ENCODE data around the gene FOXJ3.

Gene FOXJ3

DNA sequence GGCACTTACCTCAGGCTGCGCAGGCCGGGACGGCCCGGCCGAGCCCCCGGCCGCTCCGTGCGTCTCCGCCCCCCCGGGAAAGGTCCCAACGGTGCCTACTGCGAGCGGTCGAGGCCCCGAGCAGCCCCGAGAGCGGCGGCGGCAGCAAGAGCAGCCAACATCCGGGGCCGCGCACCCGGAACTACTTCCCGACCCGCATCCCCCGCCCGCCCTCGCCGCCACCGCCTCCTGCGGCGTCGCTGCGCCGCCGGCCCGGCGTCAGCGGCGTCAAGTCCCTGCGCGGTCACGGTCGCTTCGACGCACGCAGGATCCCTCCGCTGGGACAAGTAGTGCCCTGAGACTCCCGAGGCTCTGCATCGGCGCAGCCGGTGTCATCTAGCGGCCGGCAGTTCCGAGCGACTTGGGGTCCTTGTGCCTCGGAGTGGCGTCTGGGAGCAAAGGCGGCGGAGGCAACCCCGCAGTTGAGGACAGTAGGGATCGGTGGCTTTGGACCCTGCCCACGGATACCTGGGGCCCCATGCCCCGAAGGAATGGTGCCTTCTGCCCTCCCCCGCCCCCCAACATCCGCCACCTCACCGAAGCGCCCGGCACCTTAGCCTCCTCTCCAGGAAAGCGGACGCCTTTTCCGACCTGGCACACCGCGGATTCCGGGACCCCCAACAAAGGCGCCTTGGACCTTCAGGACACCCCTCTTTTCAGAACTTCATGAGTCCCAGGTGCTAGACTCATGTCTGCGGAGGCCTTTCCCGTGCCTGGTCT is at the start of gene FOXJ3:
FOXJ3 (minus strand) TSS at position 186 of the 759 bp plus-strand sequence. CDS start 24,142 bp downstream, outside the sequence.
- in situ Hi-C loops (cut with HindIII; ENCODE audit: low sequenced_read_pairs): no loop called here
- peak within 1 kb of the TSS; percentile 75 for H3K4me3 ChIP-seq (ENCODE audit: low read depth, low read length)
- peak; percentile 95 for DNase-seq (ENCODE audit: low read depth, low spot score)
- TF ChIP-seq, protein P1, sequence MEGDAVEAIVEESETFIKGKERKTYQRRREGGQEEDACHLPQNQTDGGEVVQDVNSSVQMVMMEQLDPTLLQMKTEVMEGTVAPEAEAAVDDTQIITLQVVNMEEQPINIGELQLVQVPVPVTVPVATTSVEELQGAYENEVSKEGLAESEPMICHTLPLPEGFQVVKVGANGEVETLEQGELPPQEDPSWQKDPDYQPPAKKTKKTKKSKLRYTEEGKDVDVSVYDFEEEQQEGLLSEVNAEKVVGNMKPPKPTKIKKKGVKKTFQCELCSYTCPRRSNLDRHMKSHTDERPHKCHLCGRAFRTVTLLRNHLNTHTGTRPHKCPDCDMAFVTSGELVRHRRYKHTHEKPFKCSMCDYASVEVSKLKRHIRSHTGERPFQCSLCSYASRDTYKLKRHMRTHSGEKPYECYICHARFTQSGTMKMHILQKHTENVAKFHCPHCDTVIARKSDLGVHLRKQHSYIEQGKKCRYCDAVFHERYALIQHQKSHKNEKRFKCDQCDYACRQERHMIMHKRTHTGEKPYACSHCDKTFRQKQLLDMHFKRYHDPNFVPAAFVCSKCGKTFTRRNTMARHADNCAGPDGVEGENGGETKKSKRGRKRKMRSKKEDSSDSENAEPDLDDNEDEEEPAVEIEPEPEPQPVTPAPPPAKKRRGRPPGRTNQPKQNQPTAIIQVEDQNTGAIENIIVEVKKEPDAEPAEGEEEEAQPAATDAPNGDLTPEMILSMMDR (IDR thresholded peaks at IDR 0.05; ENCODE audit: low read depth, low read length): no peak

DNA sequence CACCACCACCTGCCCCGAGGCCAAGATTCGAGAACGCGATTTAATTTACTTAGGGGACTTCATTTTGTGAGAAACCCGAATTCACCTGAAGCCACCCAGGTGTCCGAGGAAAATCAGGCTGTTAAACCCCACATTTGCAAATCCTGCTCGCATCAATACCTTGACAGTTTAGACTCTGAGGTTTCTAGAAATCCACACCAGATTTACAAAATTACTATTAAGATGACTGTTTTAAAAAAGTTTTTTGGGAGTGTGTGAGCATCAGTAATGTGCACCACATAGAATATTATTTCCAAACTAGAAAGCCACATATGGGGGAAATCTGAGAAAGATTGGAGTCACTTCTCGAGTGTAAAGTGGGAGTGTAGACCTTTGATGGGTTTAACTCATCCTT is 46.2 kb upstream of the FOXJ3 start:
- TF ChIP-seq, protein P1 (IDR thresholded peaks at IDR 0.05; ENCODE audit: low read depth, low read length): no peak
- DNase-seq (ENCODE audit: low read depth, low spot score): no peak
- no peak overlapping the region for H3K4me3 ChIP-seq (ENCODE audit: low read depth, low read length)
- in situ Hi-C loops (cut with HindIII; ENCODE audit: low sequenced_read_pairs): no loop called here

DNA sequence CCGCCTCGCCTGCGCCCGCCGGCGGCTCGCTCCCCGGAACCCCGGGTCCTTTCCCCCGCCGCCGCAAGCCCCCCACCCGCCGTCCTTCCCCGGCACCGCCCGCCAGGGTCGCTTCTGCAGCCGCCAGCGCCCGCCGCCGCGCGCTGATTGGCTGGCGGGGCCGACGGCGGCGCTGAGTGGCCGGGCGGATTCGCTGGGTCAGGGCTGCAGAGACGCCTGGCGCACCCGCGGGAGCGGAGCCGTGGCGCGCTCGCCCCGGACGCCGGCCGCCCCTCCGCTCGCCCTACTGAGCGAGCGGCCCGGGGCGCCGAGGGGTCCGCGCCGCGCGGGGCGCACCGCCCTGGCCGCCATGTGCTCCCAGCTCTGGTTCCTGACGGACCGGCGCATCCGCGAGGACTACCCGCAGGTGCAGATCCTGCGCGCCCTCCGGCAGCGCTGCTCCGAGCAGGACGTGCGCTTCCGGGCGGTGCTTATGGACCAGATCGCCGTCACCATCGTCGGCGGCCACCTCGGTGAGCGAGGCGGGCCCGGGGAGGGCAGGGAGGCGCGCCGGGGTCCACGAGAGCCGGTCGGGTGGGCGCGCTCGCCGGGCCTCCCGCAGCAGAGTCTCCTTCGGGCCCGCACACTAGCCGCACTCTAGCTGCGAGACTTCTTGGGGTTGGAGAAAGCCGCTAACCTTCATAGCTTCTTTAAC is 45.7 kb upstream of the FOXJ3 start, which contains the start of gene RIMKLA:
RIMKLA (plus strand) TSS at position 207 of the 694 bp plus-strand sequence; CDS start at position 350, 143 bp downstream.
- no peak for DNase-seq (ENCODE audit: low read depth, low spot score)
- H3K4me3 ChIP-seq (ENCODE audit: low read depth, low read length): no peak within 1 kb of the TSS
- in situ Hi-C loops (cut with HindIII; ENCODE audit: low sequenced_read_pairs): no loop called here
- TF ChIP-seq, protein P1 (IDR thresholded peaks at IDR 0.05; ENCODE audit: low read depth, low read length): no peak

DNA sequence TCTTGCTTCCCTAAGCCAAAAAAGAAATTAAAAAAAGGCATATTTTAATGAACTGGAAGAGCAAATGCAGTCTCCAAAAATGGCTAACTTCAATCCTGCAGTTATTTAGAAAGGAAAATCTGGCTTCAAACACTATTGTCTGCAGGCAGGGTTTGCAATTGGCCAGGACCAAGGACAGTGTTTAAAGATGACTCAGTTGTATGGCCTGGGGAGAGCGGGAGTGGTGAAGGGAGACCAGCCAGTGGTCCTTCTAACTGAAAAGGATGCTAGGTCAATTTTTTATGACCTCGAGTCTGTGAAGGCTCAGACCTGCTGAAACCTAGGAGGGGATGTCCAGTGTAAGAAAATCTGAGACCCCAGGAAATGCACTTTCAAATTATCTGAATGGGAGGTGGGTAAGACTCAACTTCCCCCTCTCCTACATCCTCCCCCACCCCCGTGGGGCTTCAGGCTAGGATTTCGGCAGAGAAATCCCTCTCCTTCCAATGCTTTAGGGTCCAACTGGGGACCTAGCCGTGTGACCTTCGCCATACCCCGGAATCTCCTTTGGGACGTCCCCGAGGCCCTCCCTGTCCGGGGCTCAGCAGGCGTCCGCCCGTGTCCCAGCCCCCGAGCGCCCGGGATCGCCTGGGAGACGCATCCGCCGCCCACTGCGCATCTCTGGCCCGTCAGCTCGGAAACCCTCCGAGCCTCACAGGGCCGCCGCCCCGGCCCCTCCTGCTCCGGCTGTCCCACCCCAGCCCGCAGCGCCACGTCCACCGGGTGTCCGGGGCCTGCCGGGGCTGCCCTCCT is 45.0 kb upstream of the FOXJ3 start:
- DNase-seq (ENCODE audit: low read depth, low spot score): peak; percentile 17
- TF ChIP-seq, protein P1 (IDR thresholded peaks at IDR 0.05; ENCODE audit: low read depth, low read length): no peak
- in situ Hi-C loops (cut with HindIII; ENCODE audit: low sequenced_read_pairs): no loop called here
- no peak overlapping the region for H3K4me3 ChIP-seq (ENCODE audit: low read depth, low read length)

DNA sequence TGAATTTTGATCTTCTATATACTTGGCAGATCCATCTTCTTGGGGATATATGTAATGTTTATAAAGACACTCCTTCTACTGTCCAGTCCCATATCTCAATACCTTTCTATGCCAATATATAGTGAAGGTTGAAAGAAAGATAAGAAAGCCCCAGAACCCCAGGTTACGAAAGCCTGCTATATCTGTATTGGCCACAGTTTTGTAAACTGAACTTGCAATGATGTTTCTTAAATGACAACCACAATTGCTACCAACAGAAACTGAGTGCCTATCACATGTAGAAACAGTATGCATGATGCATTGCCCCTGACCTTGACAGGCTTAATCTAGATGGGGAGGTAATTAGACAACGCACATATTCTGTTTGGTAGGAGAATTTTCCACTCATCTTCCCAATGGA is 37.8 kb upstream of the FOXJ3 start:
- TF ChIP-seq, protein P1 (IDR thresholded peaks at IDR 0.05; ENCODE audit: low read depth, low read length): no peak
- in situ Hi-C loops (cut with HindIII; ENCODE audit: low sequenced_read_pairs): no loop called here
- DNase-seq (ENCODE audit: low read depth, low spot score): no peak
- H3K4me3 ChIP-seq (ENCODE audit: low read depth, low read length): no peak overlapping the region

DNA sequence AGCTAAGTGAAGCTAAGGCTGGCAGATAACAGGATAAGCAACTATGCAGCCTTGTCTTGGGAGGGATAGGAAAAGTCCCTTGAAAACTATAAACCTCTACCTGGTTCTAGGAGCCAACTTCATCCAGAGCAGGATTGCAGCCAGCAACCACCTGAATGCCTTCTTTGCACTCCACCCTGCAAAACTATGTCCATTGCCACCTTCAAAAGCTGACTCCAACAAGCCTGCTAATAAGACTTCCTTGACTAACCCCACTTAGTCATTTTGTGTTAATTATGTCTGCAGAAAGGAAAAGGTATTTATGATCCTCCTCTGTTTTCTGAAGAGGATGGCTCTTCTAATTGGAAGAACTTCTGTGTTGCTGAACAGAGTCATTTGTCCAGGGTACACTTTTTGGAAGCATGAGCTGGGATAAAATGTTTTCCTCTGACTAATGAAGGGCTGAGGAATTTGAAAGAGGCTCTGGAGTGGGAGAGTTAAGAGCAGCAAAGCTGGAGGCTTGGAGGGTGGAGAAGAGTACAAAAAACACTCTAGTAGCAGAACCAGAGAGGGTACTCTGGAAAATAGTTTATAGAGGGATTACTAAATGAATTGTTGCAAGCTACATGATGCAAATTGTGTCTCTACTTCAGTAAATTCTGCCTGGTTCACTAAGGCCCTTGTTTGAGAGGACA is 36.0 kb upstream of the FOXJ3 start:
- H3K4me3 ChIP-seq (ENCODE audit: low read depth, low read length): no peak overlapping the region
- no peak for DNase-seq (ENCODE audit: low read depth, low spot score)
- TF ChIP-seq, protein P1 (IDR thresholded peaks at IDR 0.05; ENCODE audit: low read depth, low read length): no peak
- in situ Hi-C loops (cut with HindIII; ENCODE audit: low sequenced_read_pairs): no loop called here

All from astrocyte of the spinal cord (primary cell).